Stimulated activated CD8-positive, alpha-beta memory T cell treated with anti-CD3 and anti-CD28 coated beads, Interleukin-7, amount 100 ng/mL, for 24 hours (primary cell): ENCODE results near the gene EXOSC9.

Source experiments
- DNase-seq: peaks from one replicate; pipeline ENCODE4 v3.0.0-alpha.2; 2020; ENCODE audit warnings: low read depth

The EXOSC9 gene

GRCh38 chr4:121789455-121789854 lies 11.7 kb upstream of the EXOSC9 start:
- DNase-seq = no peak

- no peak for DNase-seq
These were observed 10.9 kb upstream of the EXOSC9 start for GRCh38 chr4:121789960-121790829.

GRCh38 chr4:121790976-121791375 lies 10.1 kb upstream of the EXOSC9 start:
- DNase-seq = no peak

- DNase-seq = no peak
These were observed 9.6 kb upstream of the EXOSC9 start for GRCh38 chr4:121791481-121791880.

GRCh38 chr4:121792966-121793365 lies 8.2 kb upstream of the EXOSC9 start:
- no peak for DNase-seq

GRCh38 chr4:121794505-121795188 lies 6.5 kb upstream of the EXOSC9 start:
- DNase-seq = no peak

GRCh38 chr4:121796283-121796682 lies 4.8 kb upstream of the EXOSC9 start:
- no peak for DNase-seq

GRCh38 chr4:121799208-121799823 lies 1.8 kb upstream of the EXOSC9 start:
- DNase-seq = no peak

GRCh38 chr4:121799867-121800501 lies 1.1 kb upstream of the EXOSC9 start:
- DNase-seq = no peak

GRCh38 chr4:121800638-121800960 lies 524 bp upstream of the EXOSC9 start:
- DNase-seq = no peak

GRCh38 chr4:121801715-121802075 lies 572 bp downstream of the EXOSC9 start:
- DNase-seq = no peak

GRCh38 chr4:121806411-121806810 lies 5.3 kb downstream of the EXOSC9 start:
- DNase-seq = no peak

- no peak for DNase-seq
These were observed 10.0 kb downstream of the EXOSC9 start for GRCh38 chr4:121811122-121811521.

- no peak for DNase-seq
These were observed 13.6 kb downstream of the EXOSC9 start for GRCh38 chr4:121814756-121815155.

- DNase-seq = no peak
These were observed 15.9 kb downstream of the EXOSC9 start for GRCh38 chr4:121817006-121817405.

GRCh38 chr4:121817701-121818100 lies 16.6 kb downstream of the EXOSC9 start:
- no peak for DNase-seq

GRCh38 chr4:121818215-121818614 lies 17.1 kb downstream of the EXOSC9 start:
- DNase-seq = no peak

- no peak for DNase-seq
These were observed 18.3 kb downstream of the EXOSC9 start for GRCh38 chr4:121819216-121819965.

- DNase-seq = no peak
These were observed 20.9 kb downstream of the EXOSC9 start for GRCh38 chr4:121822047-121822446.

GRCh38 chr4:121822796-121823504 lies 21.8 kb downstream of the EXOSC9 start:
- DNase-seq = no peak

- peak; percentile 91 for DNase-seq
These were observed 22.5 kb downstream of the EXOSC9 start, which contains the start of gene CCNA2 for GRCh38 chr4:121823505-121824170. Gene CCNA2, minus strand, starts transcription at chr4:121823883. Its CDS starts 255 bp downstream, at chr4:121823628.
